Astrocyte (in vitro differentiated cells and primary cell): ENCODE measurements around the gene P4HB. TPM values are rescaled to one million over a fixed set of nuclear protein-coding genes. Genes with fewer than 3 reads are reported as not detected.

Experiments used
- DNase-seq: peaks from one replicate; pipeline ENCODE4 v3.0.0-alpha.2; 2010; ENCODE audit warnings: low read depth
- FAIRE-seq: peaks from 2 replicates; lab custom pipeline; 2011; peaks lifted over from hg19 to GRCh38; lab: Jason Lieb, UNC
- H2AFZ ChIP-seq: 2 replicates; pipeline ENCODE4 v1.6.0; 2012; ENCODE audit warnings: low read depth, low read length, inconsistent platforms
- H3K27ac ChIP-seq: 2 replicates; pipeline ENCODE4 v1.5.1; 2011; ENCODE audit warnings: low read depth, low read length, inconsistent platforms
- H3K27me3 ChIP-seq: 2 replicates; pipeline ENCODE4 v1.6.0; 2011; ENCODE audit warnings: low read length, inconsistent platforms; ENCODE audit not compliant: insufficient read depth
- H3K36me3 ChIP-seq: 2 replicates; pipeline ENCODE4 v1.5.1; 2011; ENCODE audit warnings: low read length, inconsistent platforms; ENCODE audit not compliant: insufficient read depth
- H3K4me1 ChIP-seq: 2 replicates; pipeline ENCODE4 v1.5.1; 2011; ENCODE audit warnings: low read length, inconsistent platforms; ENCODE audit not compliant: insufficient read depth
- H3K4me2 ChIP-seq: 2 replicates; pipeline ENCODE4 v1.6.0; 2012; ENCODE audit warnings: low read length, inconsistent platforms
- H3K4me3 ChIP-seq: 2 replicates; pipeline ENCODE4 v1.5.1; 2011; ENCODE audit warnings: low read depth, mild to moderate bottlenecking, low read length, inconsistent platforms; ENCODE audit not compliant: insufficient read depth
- H3K79me2 ChIP-seq: 2 replicates; pipeline ENCODE4 v1.6.0; 2012; ENCODE audit warnings: mild to moderate bottlenecking, low read length, inconsistent platforms; ENCODE audit not compliant: insufficient read depth
- H3K9ac ChIP-seq: 2 replicates; pipeline ENCODE4 v1.6.0; 2012; ENCODE audit warnings: mild to moderate bottlenecking, low read length, inconsistent platforms
- H3K9me3 ChIP-seq: 2 replicates; pipeline ENCODE4 v1.5.1; 2012; ENCODE audit warnings: low read depth, mild to moderate bottlenecking, low read length, inconsistent platforms; ENCODE audit not compliant: insufficient read depth
- H4K20me1 ChIP-seq: 2 replicates; pipeline ENCODE4 v1.6.0; 2012; ENCODE audit warnings: low read length, inconsistent platforms; ENCODE audit not compliant: insufficient read depth
- H3K27ac Mint-ChIP-seq: one replicate; pipeline ENCODE4 v1.8.0; 2021; ENCODE audit warnings: mild to moderate bottlenecking, mixed read lengths; ENCODE audit not compliant: unreplicated experiment
- H3K27me3 Mint-ChIP-seq: one replicate; pipeline ENCODE4 v1.8.0; 2021; ENCODE audit warnings: low read depth, mixed read lengths; ENCODE audit not compliant: unreplicated experiment
- H3K36me3 Mint-ChIP-seq: one replicate; pipeline ENCODE4 v1.8.0; 2021; ENCODE audit warnings: low read depth, mixed read lengths; ENCODE audit not compliant: unreplicated experiment
- H3K4me1 Mint-ChIP-seq: one replicate; pipeline ENCODE4 v1.8.0; 2021; ENCODE audit warnings: low read depth, mixed read lengths; ENCODE audit not compliant: unreplicated experiment
- H3K4me3 Mint-ChIP-seq: one replicate; pipeline ENCODE4 v1.8.0; 2021; ENCODE audit warnings: mild to moderate bottlenecking, moderate library complexity, mixed read lengths; ENCODE audit not compliant: unreplicated experiment
- H3K9me3 Mint-ChIP-seq: one replicate; pipeline ENCODE4 v1.8.0; 2021; ENCODE audit warnings: mild to moderate bottlenecking, mixed read lengths; ENCODE audit not compliant: unreplicated experiment
- CTCF ChIP-seq: IDR thresholded peaks from 2 replicates; pipeline ENCODE4 v1.5.1; 2011; ENCODE audit warnings: low read depth, mild to moderate bottlenecking, inconsistent platforms, low read length, moderate library complexity; ENCODE audit not compliant: insufficient read depth
- EZH2 ChIP-seq: IDR thresholded peaks from 2 replicates; pipeline ENCODE4 v1.6.1; 2012; ENCODE audit warnings: mild to moderate bottlenecking, low read length, inconsistent platforms; ENCODE audit not compliant: insufficient read depth
- total RNA-seq: library from RNA; stranded (reverse); gene quantifications from 2 replicates; pipeline ENCODE4 v1.2.1, GENCODE V29; 2021

The P4HB gene
- total RNA-seq, 1 donor from 2014 or later: 1,268 TPM

GRCh38 chr17:81877569-81877968 is 17.2 kb upstream of the P4HB start:
- H3K9ac ChIP-seq: no peak overlapping the region
- no peak overlapping the region for H2AFZ ChIP-seq
- H3K36me3 ChIP-seq: peaks cover 15% of the 10 kb centered on the region
- no peak overlapping the region for H3K4me3 ChIP-seq
- peaks cover 15% of the 10 kb centered on the region for H3K79me2 ChIP-seq
- FAIRE-seq (no peak), DNase-seq (no peak)
- peaks cover 10% of the 10 kb centered on the region for H4K20me1 ChIP-seq
- peaks cover 6% of the 10 kb centered on the region for H3K36me3 Mint-ChIP-seq
- no peaks in the 10 kb centered on the region for H3K9me3 ChIP-seq
- TF ChIP-seq EZH2 (no peak), CTCF (no peak)
- no peaks in the 10 kb centered on the region for H3K27me3 ChIP-seq
- no peak overlapping the region for H3K27ac ChIP-seq
- no peak overlapping the region for H3K27ac Mint-ChIP-seq
- H3K4me1 Mint-ChIP-seq: no peaks in the 10 kb centered on the region
- no peak overlapping the region for H3K4me2 ChIP-seq
- no peaks in the 10 kb centered on the region for H3K9me3 Mint-ChIP-seq
- no peaks in the 10 kb centered on the region for H3K4me1 ChIP-seq
- no peak overlapping the region for H3K4me3 Mint-ChIP-seq
- H3K27me3 Mint-ChIP-seq: no peaks in the 10 kb centered on the region

GRCh38 chr17:81871387-81872230 is 11.3 kb upstream of the P4HB start:
- Mint-ChIP-seq H3K9me3 (no peaks in the 10 kb centered on the region), H3K4me3 (peak overlapping the region; percentile 83), H3K4me1 (peaks cover 14% of the 10 kb centered on the region), H3K27ac (peak overlapping the region; percentile 89), H3K36me3 (peaks cover 3% of the 10 kb centered on the region), H3K27me3 (no peaks in the 10 kb centered on the region)
- H3K36me3 ChIP-seq: peaks cover 5% of the 10 kb centered on the region
- DNase-seq (peak; percentile 65), FAIRE-seq (no peak)
- H2AFZ ChIP-seq: peak overlapping the region; percentile 90
- H3K27ac ChIP-seq: peak overlapping the region; percentile 94
- peaks cover 37% of the 10 kb centered on the region for H4K20me1 ChIP-seq
- peak overlapping the region; percentile 95 for H3K4me2 ChIP-seq
- peak overlapping the region; percentile 96 for H3K9ac ChIP-seq
- H3K79me2 ChIP-seq: peaks cover 45% of the 10 kb centered on the region
- H3K27me3 ChIP-seq: no peaks in the 10 kb centered on the region
- TF ChIP-seq CTCF (no peak), EZH2 (no peak)
- H3K4me1 ChIP-seq: peaks cover 34% of the 10 kb centered on the region
- H3K4me3 ChIP-seq: peak overlapping the region; percentile 68
- no peaks in the 10 kb centered on the region for H3K9me3 ChIP-seq

GRCh38 chr17:81870981-81871386 is 10.6 kb upstream of the P4HB start, which contains the start of gene ARHGDIA:
Gene ARHGDIA, minus strand, starts transcription at chr17:81871337. Its CDS starts 1,407 bp downstream, at chr17:81869930.
- TF ChIP-seq CTCF (no peak), EZH2 (no peak)
- FAIRE-seq: no peak

More at GRCh38 chr17:81870981-81871386, 10.6 kb upstream of the P4HB start, which contains the start of gene ARHGDIA:
- Histone ChIP-seq H3K4me2 (peak within 1 kb of the TSS; percentile 99), H3K9me3 (no peaks in the 10 kb centered on the region), H4K20me1 (peaks cover 43% of the 10 kb centered on the region), H3K4me3 (peak within 1 kb of the TSS; percentile 92), H3K27me3 (no peaks in the 10 kb centered on the region), H3K27ac (peak within 1 kb of the TSS; percentile 94), H3K4me1 (peaks cover 36% of the 10 kb centered on the region), H2AFZ (peak within 1 kb of the TSS; percentile 90), H3K9ac (peak within 1 kb of the TSS; percentile 96), H3K36me3 (peaks cover 5% of the 10 kb centered on the region), H3K79me2 (peaks cover 49% of the 10 kb centered on the region)
- H3K4me1 Mint-ChIP-seq: peaks cover 14% of the 10 kb centered on the region
- peaks cover 3% of the 10 kb centered on the region for H3K36me3 Mint-ChIP-seq
- peak within 1 kb of the TSS; percentile 88 for H3K4me3 Mint-ChIP-seq
- DNase-seq: no peak
- peak within 1 kb of the TSS; percentile 97 for H3K27ac Mint-ChIP-seq
- no peaks in the 10 kb centered on the region for H3K27me3 Mint-ChIP-seq
- H3K9me3 Mint-ChIP-seq: no peaks in the 10 kb centered on the region
